ENCODE data around the gene UBE2D4.

DNA sequence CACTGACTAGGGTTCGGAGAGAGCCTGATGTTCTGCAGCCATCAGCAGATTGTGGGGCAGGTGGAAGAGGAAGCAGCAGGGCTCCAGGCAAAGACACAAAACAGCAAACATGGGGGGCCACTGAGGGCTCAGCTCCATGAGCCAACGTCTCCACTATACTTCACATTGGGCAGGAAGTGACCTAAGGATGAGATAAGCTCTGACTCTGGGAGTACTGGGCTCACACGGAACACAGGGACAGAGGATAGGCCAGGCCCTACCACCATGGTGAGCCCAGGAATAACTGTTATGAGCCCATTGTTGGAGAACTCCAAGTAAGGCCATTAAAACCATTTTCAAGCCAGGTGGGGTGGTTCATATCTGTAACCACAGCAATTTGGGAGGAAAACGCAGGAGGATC, 42.0 kb upstream of the UBE2D4 start:
- TF ChIP-seq POLR2AphosphoS5 (IDR thresholded peaks at IDR 0.05) = no peak
- TF ChIP-seq, protein P1, sequence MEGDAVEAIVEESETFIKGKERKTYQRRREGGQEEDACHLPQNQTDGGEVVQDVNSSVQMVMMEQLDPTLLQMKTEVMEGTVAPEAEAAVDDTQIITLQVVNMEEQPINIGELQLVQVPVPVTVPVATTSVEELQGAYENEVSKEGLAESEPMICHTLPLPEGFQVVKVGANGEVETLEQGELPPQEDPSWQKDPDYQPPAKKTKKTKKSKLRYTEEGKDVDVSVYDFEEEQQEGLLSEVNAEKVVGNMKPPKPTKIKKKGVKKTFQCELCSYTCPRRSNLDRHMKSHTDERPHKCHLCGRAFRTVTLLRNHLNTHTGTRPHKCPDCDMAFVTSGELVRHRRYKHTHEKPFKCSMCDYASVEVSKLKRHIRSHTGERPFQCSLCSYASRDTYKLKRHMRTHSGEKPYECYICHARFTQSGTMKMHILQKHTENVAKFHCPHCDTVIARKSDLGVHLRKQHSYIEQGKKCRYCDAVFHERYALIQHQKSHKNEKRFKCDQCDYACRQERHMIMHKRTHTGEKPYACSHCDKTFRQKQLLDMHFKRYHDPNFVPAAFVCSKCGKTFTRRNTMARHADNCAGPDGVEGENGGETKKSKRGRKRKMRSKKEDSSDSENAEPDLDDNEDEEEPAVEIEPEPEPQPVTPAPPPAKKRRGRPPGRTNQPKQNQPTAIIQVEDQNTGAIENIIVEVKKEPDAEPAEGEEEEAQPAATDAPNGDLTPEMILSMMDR (IDR thresholded peaks at IDR 0.05) = no peak

Measured in breast epithelium (tissue), 3 donors.